Neural crest cell (in vitro differentiated cells): ENCODE data around the gene THSD7A. TPM values are rescaled to one million over a fixed set of nuclear protein-coding genes. Genes with fewer than 3 reads are reported as not detected.

Experiments
- DNase-seq: peaks from one replicate; pipeline ENCODE4 v3.0.0; 2021; ENCODE audit warnings: low read depth, mixed read lengths, low spot score
- H3K27ac Mint-ChIP-seq: one replicate; pipeline ENCODE4 v1.8.0; 2021; ENCODE audit warnings: mild to moderate bottlenecking, mixed read lengths; ENCODE audit not compliant: unreplicated experiment
- H3K27me3 Mint-ChIP-seq: 2 replicates; pipeline ENCODE4 v1.8.0; 2021; ENCODE audit warnings: low read depth, mild to moderate bottlenecking, mixed read lengths
- H3K36me3 Mint-ChIP-seq: 2 replicates; pipeline ENCODE4 v1.8.0; 2021; ENCODE audit warnings: low read depth, mild to moderate bottlenecking, mixed read lengths
- H3K4me1 Mint-ChIP-seq: 2 replicates; pipeline ENCODE4 v1.8.0; 2021; ENCODE audit warnings: mixed read lengths
- H3K4me3 Mint-ChIP-seq: one replicate; pipeline ENCODE4 v1.8.0; 2021; ENCODE audit warnings: mild to moderate bottlenecking, mixed read lengths
- H3K9me3 Mint-ChIP-seq: 2 replicates; pipeline ENCODE4 v1.8.0; 2021; ENCODE audit warnings: mixed read lengths
- total RNA-seq: library from RNA; stranded (reverse); gene quantifications from 2 replicates; pipeline ENCODE4 v1.2.1, GENCODE V29; 2021
- TF ChIP-seq, protein P1 (sequence below): fragments of 200-600 bp; sonication (generic); conservative IDR thresholded peaks from 2 replicates; pipeline ENCODE4 v1.5.0; 2021; ENCODE audit warnings: antibody characterized with exemption, mild to moderate bottlenecking

THSD7A gene
- total RNA-seq, 1 donor from 2014 or later: 4.8 TPM

DNA sequence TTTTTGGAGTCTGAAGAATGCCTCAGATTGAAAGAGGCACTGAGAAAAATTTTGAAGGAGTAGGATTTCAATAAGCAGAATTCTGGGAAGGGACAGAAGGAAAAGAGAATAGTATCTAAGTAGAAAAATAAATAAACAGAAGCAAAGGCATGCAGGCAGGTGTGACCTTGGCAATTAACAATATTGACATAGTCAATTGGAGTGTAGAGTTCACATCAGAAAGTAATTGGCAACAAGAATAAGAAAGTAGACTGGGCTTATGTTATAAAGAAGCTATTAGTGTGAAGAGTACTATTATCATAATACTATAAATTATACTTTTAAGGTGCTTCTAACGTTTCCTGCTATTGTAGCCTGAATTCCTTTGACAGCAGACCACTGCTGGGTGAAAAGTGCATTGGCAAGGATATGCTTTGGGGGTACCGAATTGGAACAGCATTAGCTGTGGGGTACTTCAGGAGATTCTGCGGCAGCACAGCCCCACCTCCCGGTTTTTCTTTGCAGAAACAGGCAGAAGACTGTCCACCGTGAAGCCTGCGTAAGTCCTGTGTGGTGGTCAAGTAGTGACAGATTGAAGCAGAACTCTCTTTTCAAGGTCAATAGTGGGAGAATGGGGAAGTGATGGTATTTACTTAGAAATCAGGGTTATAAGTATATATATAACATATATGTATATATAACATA lies 357.0 kb downstream of the THSD7A start:
- H3K36me3 Mint-ChIP-seq: no peaks in the 10 kb centered on the region
- H3K27me3 Mint-ChIP-seq: no peaks in the 10 kb centered on the region
- no peaks in the 10 kb centered on the region for H3K9me3 Mint-ChIP-seq
- H3K4me1 Mint-ChIP-seq: no peaks in the 10 kb centered on the region
- H3K27ac Mint-ChIP-seq: no peak overlapping the region
- no peak for DNase-seq
- no peak overlapping the region for H3K4me3 Mint-ChIP-seq
- TF ChIP-seq, protein P1, sequence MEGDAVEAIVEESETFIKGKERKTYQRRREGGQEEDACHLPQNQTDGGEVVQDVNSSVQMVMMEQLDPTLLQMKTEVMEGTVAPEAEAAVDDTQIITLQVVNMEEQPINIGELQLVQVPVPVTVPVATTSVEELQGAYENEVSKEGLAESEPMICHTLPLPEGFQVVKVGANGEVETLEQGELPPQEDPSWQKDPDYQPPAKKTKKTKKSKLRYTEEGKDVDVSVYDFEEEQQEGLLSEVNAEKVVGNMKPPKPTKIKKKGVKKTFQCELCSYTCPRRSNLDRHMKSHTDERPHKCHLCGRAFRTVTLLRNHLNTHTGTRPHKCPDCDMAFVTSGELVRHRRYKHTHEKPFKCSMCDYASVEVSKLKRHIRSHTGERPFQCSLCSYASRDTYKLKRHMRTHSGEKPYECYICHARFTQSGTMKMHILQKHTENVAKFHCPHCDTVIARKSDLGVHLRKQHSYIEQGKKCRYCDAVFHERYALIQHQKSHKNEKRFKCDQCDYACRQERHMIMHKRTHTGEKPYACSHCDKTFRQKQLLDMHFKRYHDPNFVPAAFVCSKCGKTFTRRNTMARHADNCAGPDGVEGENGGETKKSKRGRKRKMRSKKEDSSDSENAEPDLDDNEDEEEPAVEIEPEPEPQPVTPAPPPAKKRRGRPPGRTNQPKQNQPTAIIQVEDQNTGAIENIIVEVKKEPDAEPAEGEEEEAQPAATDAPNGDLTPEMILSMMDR: no peak

DNA sequence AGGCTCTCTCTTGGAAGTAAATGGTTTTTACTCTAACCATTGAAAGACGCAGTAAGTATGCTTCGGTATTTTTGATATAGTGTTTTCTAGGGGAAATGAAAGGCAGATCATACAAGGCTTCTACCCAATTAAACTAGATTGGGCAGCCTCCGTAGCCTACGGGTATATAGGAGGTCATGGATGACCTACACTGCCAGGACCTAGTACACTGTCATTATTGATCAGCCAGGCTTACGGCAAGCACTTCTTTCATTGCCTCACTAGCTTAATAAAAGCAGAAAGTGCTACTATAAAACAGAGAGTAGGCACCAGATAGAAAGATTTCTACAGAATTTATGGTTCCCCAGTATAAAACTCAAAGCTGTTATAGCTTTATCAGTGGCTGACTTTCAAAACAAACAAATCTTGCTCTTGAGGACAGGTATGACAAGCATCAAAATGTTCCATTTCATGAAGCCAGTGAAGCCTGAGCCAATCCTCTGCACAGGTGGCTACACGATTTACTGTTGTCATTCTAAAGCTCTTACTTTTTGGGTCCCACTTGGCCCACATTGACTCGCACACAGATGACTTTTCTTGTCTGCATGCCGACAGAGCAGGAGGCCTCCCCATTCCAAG lies 358.1 kb downstream of the THSD7A start:
- Mint-ChIP-seq H3K27ac (no peak overlapping the region), H3K27me3 (no peaks in the 10 kb centered on the region), H3K36me3 (no peaks in the 10 kb centered on the region), H3K9me3 (no peaks in the 10 kb centered on the region), H3K4me1 (no peaks in the 10 kb centered on the region), H3K4me3 (no peak overlapping the region)
- DNase-seq: no peak
- TF ChIP-seq, protein P1: no peak

DNA sequence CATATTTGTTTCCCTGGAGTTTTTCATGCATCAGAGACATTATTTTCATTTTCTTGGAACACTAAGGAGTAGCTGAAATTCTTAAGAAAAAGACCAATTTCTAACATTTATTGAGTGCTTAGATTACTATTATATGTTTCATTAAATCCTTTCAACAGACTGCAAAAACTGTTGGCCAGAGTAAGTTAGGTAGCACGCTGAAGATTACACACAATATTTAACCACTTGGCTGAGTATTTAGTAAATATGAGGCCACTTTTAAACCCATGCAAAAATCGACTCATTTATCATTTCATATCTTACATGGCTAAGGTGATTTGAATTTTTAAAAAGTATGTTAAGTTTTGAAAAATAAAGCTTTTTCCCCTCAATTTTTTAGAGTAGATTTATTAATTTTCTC lies 358.8 kb downstream of the THSD7A start:
- DNase-seq: no peak
- Mint-ChIP-seq H3K36me3 (no peaks in the 10 kb centered on the region), H3K4me3 (no peak overlapping the region), H3K27ac (no peak overlapping the region), H3K4me1 (no peaks in the 10 kb centered on the region), H3K27me3 (no peaks in the 10 kb centered on the region), H3K9me3 (no peaks in the 10 kb centered on the region)
- TF ChIP-seq, protein P1: no peak

DNA sequence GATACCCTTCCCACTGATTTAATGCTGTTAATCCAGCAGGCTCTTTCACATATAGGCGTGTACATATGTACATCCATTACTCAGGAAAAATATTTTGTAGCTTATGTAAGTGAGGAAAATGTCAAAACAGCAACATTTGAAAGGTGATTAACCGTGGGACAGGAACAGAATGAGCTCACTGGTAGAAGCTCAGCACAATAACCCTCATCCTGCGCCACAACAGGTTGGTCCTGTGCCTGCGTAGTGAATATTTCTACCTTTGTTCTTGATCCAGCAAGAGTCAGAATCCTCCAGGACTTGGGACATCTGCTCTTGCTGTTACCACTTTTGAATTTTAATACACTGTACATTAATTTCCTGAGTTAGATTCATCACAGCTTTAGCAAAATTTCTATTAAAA lies 359.4 kb downstream of the THSD7A start:
- Mint-ChIP-seq H3K27ac (no peak overlapping the region), H3K4me3 (no peak overlapping the region), H3K9me3 (no peaks in the 10 kb centered on the region), H3K36me3 (no peaks in the 10 kb centered on the region), H3K4me1 (no peaks in the 10 kb centered on the region), H3K27me3 (no peaks in the 10 kb centered on the region)
- TF ChIP-seq, protein P1: no peak
- no peak for DNase-seq

DNA sequence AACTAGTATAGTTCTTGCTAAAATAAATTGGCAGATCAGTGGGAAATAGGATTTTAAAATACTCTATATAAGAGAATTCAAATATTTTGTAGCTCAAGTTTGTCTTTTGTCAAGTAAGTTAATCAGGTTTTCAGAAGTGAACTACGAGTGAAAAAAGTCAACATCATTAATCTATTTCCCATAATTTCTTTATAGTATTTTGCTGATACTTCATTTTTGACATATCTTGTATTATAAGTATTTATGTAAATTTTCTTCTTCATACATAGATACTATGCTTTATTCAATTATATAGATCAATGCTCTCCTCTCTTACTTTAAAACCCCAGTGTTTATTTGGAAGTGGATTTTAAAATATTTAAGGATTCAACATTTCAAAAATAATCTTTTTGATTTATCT lies 360.7 kb downstream of the THSD7A start:
- Mint-ChIP-seq H3K4me3 (no peak overlapping the region), H3K9me3 (no peaks in the 10 kb centered on the region), H3K27ac (no peak overlapping the region), H3K36me3 (no peaks in the 10 kb centered on the region), H3K4me1 (no peaks in the 10 kb centered on the region), H3K27me3 (no peaks in the 10 kb centered on the region)
- TF ChIP-seq, protein P1: no peak
- DNase-seq: no peak
